Placental epithelial cell (primary cell): Measurements from ENCODE around the gene MTHFSD. TPM values are rescaled to one million over a fixed set of nuclear protein-coding genes. Genes with fewer than 3 reads are reported as not detected.

Experiments used
- total RNA-seq: library from RNA; depleted of rRNA; stranded (reverse); fragments of >200 nt; gene quantifications from 2 replicates; pipeline ENCODE4 v1.2.3, GENCODE V29; 2012

Gene MTHFSD
- total RNA-seq, result 17.2 and 27.9 TPM in 2 replicates

GRCh38 chr16:86554917-86555703 is at the start of gene MTHFSD:
TSS of gene MTHFSD (minus strand) at chr16:86555235. CDS start at chr16:86555184, 51 bp downstream.

GRCh38 chr16:86578061-86578599 is 23.1 kb upstream of the MTHFSD start, which contains the start of gene FOXL1:
TSS of gene FOXL1 (plus strand) at chr16:86578549. CDS start at chr16:86578724, 175 bp downstream.

GRCh38 chr16:86566601-86566965 is 11.5 kb upstream of the MTHFSD start, which contains the start of gene FOXC2:
TSS of gene FOXC2 (plus strand) at chr16:86566829. CDS start at chr16:86567336, 507 bp downstream.

GRCh38 chr16:86510465-86511261 is 44.4 kb downstream of the MTHFSD start, which contains the start of gene FOXF1:
TSS of gene FOXF1 (plus strand) at chr16:86510527. CDS start at chr16:86510570, 43 bp downstream.

Other genes with a start within 250 kb of the MTHFSD start
- not detected in 2 replicates for gene FOXF1, start 44.7 kb downstream of the MTHFSD start, total RNA-seq
- 0.39 and 2.3 TPM in 2 replicates for gene FOXC2, start 11.6 kb upstream of the MTHFSD start, total RNA-seq
- gene FOXL1, start 23.3 kb upstream of the MTHFSD start, total RNA-seq, result 2.0 and 13.9 TPM in 2 replicates